IPS-11a (cell line): Measurements from ENCODE around the gene RER1.

Experiments used
- H3K4me3 ChIP-seq: one replicate; pipeline ENCODE4 v1.5.1; 2013; ENCODE audit warnings: low read depth, low read length, control low read depth

RER1 gene, protein sequence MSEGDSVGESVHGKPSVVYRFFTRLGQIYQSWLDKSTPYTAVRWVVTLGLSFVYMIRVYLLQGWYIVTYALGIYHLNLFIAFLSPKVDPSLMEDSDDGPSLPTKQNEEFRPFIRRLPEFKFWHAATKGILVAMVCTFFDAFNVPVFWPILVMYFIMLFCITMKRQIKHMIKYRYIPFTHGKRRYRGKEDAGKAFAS

DNA sequence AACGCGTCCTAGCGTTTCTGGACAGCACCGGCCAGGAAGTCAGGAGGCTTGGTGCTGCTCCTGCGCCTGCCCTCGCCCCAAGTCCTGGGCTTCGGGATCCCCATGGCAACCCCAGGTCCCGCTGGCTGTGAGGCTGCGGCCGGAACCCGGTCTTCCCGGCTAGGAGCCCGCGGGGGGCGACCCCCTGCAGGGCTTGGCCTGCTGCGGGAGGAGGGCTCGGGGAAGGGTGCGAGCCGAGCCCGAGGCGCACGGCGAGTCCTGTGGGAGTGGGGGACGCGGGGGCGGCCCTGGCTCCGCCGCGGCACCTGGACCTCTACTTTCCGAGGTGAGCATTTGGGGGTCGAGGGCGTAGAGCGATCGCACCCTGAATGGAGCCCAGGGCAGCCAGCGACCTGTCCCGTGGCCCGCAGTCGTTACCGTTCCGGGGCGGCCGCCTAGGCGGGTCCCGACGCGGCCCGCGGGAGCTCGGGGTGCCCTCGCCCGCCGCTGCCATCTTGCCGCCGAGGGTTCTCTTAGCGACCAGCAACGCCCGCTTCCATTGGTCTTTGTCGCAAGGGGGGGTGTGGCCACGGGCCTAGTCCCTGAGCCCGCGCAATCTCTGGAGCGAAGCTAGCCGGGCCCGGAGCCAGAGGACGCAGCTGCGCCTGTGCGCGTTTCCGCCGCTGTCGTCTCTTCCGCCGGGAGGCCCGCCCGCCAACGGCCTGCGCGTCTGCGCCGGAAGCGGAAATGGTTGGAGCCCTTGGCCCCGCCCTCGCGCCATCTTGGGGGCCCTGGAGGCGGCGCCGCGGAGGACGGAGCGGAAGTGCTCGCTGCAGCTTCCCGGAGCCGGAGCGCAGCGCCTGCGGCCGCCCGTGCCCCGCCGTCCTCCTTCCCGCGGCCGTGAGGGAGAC is at the start of gene RER1, which contains the start of gene MORN1:
Gene RER1, plus strand, starts transcription at position 801 of the 890 bp plus-strand sequence. CDS start 3,950 bp downstream, outside the sequence.
Gene MORN1, minus strand, starts transcription at position 514 of the 890 bp plus-strand sequence. Its CDS starts 21 bp downstream, at position 493.
- H3K4me3 ChIP-seq, result peak within 1 kb of the TSS; percentile 90

GRCh38 chr1:2342384-2343022 is 49.1 kb upstream of the RER1 start:
- no peak overlapping the region for H3K4me3 ChIP-seq

- no peak overlapping the region for H3K4me3 ChIP-seq
Measured at GRCh38 chr1:2343023-2343935, 48.4 kb upstream of the RER1 start.

- no peak overlapping the region for H3K4me3 ChIP-seq
Measured at GRCh38 chr1:2344121-2344681, 47.4 kb upstream of the RER1 start.

DNA sequence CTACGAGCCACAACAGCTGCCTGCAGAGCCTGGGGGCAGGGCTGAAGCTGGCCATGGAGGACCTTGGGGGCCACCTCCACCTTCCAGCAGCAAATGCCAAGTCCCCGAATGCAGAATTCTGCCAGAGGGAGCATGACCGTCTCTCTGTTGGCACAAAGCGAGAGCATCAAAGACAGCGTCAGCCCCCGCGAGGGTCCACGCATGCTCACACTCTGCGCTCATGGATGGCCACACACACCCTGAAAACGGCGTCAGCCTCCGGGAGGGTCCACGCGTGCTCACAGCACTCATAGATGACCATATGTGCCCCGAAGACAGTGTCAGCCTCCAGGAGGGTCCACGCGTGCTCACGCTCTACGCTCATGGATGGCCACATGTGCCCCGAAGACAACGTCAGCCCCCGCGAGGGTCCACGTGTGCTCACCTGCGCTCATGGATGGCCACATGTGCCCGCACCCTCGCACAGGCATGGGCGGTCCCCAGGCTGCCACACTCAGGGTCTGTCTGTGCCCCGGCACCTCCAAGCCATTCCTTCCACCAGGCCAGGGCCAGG is 46.8 kb upstream of the RER1 start:
- no peak overlapping the region for H3K4me3 ChIP-seq

- no peak overlapping the region for H3K4me3 ChIP-seq
Measured at GRCh38 chr1:2345297-2346075, 46.2 kb upstream of the RER1 start.

- no peak overlapping the region for H3K4me3 ChIP-seq
Measured at GRCh38 chr1:2346691-2347408, 44.8 kb upstream of the RER1 start.

DNA sequence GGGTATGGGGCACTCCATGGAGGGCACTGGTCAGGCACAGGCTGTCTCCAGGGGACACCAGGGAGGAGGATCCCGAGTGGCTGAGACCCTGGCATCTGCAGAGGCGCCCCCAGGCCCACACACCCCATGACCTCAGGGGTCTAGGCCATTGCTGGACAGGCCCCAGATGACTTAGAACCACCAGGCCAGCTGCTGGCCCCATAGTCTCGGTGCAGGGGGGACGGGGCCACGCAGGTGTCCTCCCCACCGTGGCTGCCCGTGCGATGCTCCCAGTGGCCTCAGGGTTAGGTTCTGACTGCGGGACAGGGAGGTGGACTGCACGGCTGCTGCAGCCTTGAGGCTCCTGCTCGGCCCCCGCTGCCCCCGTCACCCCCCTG is 44.2 kb upstream of the RER1 start:
- H3K4me3 ChIP-seq, result no peak overlapping the region

GRCh38 chr1:2347896-2348295 is 43.7 kb upstream of the RER1 start:
- no peak overlapping the region for H3K4me3 ChIP-seq

- H3K4me3 ChIP-seq, result no peak overlapping the region
Measured at GRCh38 chr1:2348346-2349325, 43.0 kb upstream of the RER1 start.

GRCh38 chr1:2349806-2350205 is 41.8 kb upstream of the RER1 start:
- no peak overlapping the region for H3K4me3 ChIP-seq

GRCh38 chr1:2350501-2350900 is 41.1 kb upstream of the RER1 start:
- no peak overlapping the region for H3K4me3 ChIP-seq

DNA sequence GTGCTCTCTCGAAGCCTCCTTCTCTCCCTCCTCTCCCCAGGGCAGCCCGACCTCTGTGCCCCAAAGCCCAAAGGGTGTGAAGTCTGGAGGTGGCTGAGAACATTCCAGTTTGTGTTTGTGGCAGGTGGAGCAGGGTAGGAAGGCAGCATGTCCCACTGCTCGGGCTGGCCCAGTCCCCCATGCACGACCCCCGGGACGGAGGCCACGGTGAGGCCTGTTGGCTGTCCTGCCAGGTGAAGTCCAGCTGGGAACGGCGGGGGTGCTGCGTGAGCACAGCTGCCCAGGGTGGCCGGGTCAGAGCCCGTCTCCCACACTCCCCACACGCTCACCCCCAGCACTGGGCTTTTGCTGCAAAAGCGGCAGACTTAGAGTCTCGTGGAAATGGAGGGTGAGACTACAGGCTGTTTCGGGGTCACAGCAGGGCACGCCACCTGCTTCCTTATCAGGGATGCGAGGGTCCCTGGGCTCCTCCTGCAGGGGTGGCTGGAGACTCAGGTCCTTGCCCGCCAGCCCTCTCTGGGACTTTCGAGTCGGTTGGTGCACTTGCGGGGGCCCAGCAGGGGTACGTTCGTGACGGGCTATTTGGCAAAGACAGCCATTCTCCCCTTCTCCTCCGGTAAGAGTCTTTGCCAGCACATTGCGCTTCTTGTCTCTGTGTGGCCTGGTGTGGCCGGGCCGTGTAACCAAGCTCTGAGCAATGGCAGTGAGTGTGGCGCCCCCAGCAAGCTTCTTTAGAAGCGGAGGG is 40.6 kb upstream of the RER1 start:
- H3K4me3 ChIP-seq, result no peak overlapping the region

GRCh38 chr1:2351723-2352122 is 39.9 kb upstream of the RER1 start:
- H3K4me3 ChIP-seq, result no peak overlapping the region

DNA sequence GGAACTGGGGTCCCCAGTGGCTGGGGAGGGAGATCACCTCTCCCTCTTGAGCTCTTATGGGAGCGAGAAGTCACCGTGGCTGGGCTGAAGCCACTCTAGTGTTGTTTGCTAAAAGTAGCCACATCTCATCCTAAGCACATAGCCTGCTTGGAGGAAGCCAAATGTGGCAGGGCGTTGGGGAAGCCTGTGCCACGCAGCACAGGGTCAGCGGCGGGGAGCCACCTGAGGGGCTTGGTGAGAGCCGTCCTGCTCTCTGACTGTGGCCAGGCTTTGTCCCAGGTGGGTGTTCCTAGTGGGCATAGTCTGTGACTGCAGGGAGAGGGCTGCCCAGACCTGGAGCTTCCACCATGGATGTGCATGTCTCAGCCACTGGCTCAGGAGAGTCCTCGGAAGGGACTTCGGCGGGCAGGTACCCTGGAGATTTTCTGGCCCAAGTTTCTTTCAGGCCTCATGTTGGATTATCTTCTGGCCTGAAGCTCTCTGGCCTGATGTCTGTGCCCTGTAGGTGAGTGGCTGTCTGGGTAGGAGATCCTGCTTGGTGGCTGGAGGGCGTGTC is 39.2 kb upstream of the RER1 start:
- no peak overlapping the region for H3K4me3 ChIP-seq

DNA sequence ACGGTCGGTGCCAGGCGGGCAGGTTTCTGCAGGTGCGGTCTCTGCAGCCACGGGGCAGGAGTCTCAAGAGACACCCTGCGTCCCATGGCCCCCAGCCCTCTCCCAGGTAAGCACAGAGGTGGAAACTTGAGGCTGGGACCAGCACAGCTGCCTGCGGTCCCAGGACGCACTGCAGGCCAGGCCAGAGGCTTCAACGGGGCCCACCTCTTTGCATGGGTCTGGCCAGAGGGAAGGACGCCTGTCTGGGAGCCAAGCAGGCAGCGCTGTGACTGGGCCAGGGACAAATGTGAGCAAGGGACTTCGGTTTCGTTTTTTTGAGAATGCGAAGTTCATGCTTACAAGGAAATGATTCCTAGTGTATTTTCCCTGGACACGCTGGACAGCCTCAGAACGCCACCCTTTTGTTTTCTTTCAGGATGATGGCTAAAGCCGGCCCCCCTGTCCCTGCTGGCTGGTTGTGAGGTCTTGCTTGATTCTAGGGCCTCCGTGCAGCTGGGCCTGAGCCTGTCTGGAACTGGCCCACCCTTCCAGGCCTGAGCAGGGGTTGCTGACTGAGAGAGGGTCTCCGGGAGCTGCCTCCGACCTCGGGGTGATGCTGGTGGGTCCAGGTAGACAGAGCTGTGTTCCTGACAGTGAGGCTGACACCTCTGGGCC is 38.6 kb upstream of the RER1 start:
- no peak overlapping the region for H3K4me3 ChIP-seq
